H9 (cell line): ENCODE results near the gene SIRT7. TPM values are rescaled to one million over a fixed set of nuclear protein-coding genes. Genes with fewer than 3 reads are reported as not detected.

ENCODE experiments used
- DNase-seq: peaks from one replicate; pipeline ENCODE4 v3.0.0-alpha.2; 2017
- H2AFZ ChIP-seq: one replicate; pipeline ENCODE4 v1.6.1; 2013; ENCODE audit warnings: mild to moderate bottlenecking, low read length, control low read depth, moderate library complexity
- H2AK5ac ChIP-seq: 2 replicates; pipeline ENCODE4 v1.6.1; 2013; ENCODE audit warnings: low read length, control low read depth, mixed read lengths; ENCODE audit not compliant: insufficient read length
- H2BK120ac ChIP-seq: one replicate; pipeline ENCODE4 v1.6.1; 2013; ENCODE audit warnings: low read depth, mild to moderate bottlenecking, low read length, control low read depth, inconsistent platforms; ENCODE audit not compliant: poor library complexity, severe bottlenecking
- H2BK12ac ChIP-seq: 2 replicates; pipeline ENCODE4 v1.6.1; 2013; ENCODE audit warnings: low read length, control low read depth, mixed read lengths, low read depth; ENCODE audit not compliant: insufficient read length
- H2BK15ac ChIP-seq: 2 replicates; pipeline ENCODE4 v1.6.1; 2013; ENCODE audit warnings: low read depth, low read length, control low read depth
- H2BK20ac ChIP-seq: one replicate; pipeline ENCODE4 v1.6.1; 2013; ENCODE audit warnings: low read depth, mild to moderate bottlenecking, low read length, control low read depth, inconsistent platforms; ENCODE audit not compliant: poor library complexity, severe bottlenecking
- H2BK5ac ChIP-seq: 2 replicates; pipeline ENCODE4 v1.6.1; 2013; ENCODE audit warnings: low read length, control low read depth, mixed read lengths; ENCODE audit not compliant: insufficient read length
- H3K14ac ChIP-seq: 2 replicates; pipeline ENCODE4 v1.6.1; 2013; ENCODE audit warnings: low read length, control low read depth; ENCODE audit not compliant: insufficient read depth
- H3K18ac ChIP-seq: 2 replicates; pipeline ENCODE4 v1.6.1; 2013; ENCODE audit warnings: low read depth, mild to moderate bottlenecking, mixed read lengths, low read length, control low read depth; ENCODE audit not compliant: insufficient read length
- H3K23ac ChIP-seq: 2 replicates; pipeline ENCODE4 v1.6.1; 2013; ENCODE audit warnings: low read length, control low read depth, mixed read lengths, low read depth; ENCODE audit not compliant: insufficient read length
- H3K23me2 ChIP-seq: 2 replicates; pipeline ENCODE4 v1.6.1; 2013; ENCODE audit warnings: low read depth, mild to moderate bottlenecking, mixed read lengths, low read length, control low read depth; ENCODE audit not compliant: insufficient read length, poor library complexity, severe bottlenecking
- H3K27ac ChIP-seq: 2 replicates; pipeline ENCODE4 v1.5.1; 2013; ENCODE audit warnings: low read length, control low read depth, mixed read lengths, low read depth; ENCODE audit not compliant: insufficient read length
- H3K27me3 ChIP-seq: 2 replicates; pipeline ENCODE4 v1.6.1; 2013; ENCODE audit warnings: low read length, control low read depth, inconsistent platforms; ENCODE audit not compliant: insufficient read depth
- H3K4ac ChIP-seq: 2 replicates; pipeline ENCODE4 v1.6.1; 2013; ENCODE audit warnings: low read depth, mild to moderate bottlenecking, control low read depth, inconsistent platforms, low read length, moderate library complexity
- H3K4me1 ChIP-seq: 2 replicates; pipeline ENCODE4 v1.6.1; 2013; ENCODE audit warnings: low read length, control low read depth, inconsistent platforms; ENCODE audit not compliant: insufficient read depth
- H3K4me2 ChIP-seq: 2 replicates; pipeline ENCODE4 v1.6.1; 2013; ENCODE audit warnings: low read length, control low read depth, mixed read lengths; ENCODE audit not compliant: insufficient read length, insufficient read depth
- H3K56ac ChIP-seq: 2 replicates; pipeline ENCODE4 v1.6.1; 2013; ENCODE audit warnings: low read depth, mild to moderate bottlenecking, mixed read lengths, low read length, control low read depth; ENCODE audit not compliant: insufficient read length
- H3K79me1 ChIP-seq: 2 replicates; pipeline ENCODE4 v1.6.1; 2013; ENCODE audit warnings: low read depth, mild to moderate bottlenecking, moderate library complexity, low read length, control low read depth, inconsistent platforms; ENCODE audit not compliant: insufficient read depth, poor library complexity, severe bottlenecking
- H3K79me2 ChIP-seq: 2 replicates; pipeline ENCODE4 v1.6.1; 2013; ENCODE audit warnings: low read length, control low read depth, inconsistent platforms; ENCODE audit not compliant: insufficient read depth
- H3K9ac ChIP-seq: 2 replicates; pipeline ENCODE4 v1.6.1; 2013; ENCODE audit warnings: low read length, control low read depth, mixed read lengths; ENCODE audit not compliant: insufficient read length; ENCODE audit errors: extremely low read depth
- H3K9me3 ChIP-seq: one replicate; pipeline ENCODE4 v1.6.1; 2013; ENCODE audit warnings: low read depth, low read length, inconsistent platforms; ENCODE audit not compliant: control insufficient read depth
- H3T11ph ChIP-seq: one replicate; pipeline ENCODE4 v1.6.1; 2013; ENCODE audit warnings: mild to moderate bottlenecking, low read length, control low read depth, inconsistent platforms
- H4K20me1 ChIP-seq: one replicate; pipeline ENCODE4 v1.6.1; 2013; ENCODE audit not compliant: control insufficient read depth, insufficient read length, insufficient read depth
- H4K5ac ChIP-seq: 2 replicates; pipeline ENCODE4 v1.6.1; 2013; ENCODE audit warnings: low read depth, mild to moderate bottlenecking, mixed read lengths, low read length, control low read depth; ENCODE audit not compliant: insufficient read length
- H4K8ac ChIP-seq: replicated peaks from 2 replicates; pipeline ENCODE4 v1.6.1; 2013; ENCODE audit warnings: low read length, control low read depth, mixed read lengths, low read depth; ENCODE audit not compliant: insufficient read length
- H4K91ac ChIP-seq: 2 replicates; pipeline ENCODE4 v1.6.1; 2013; ENCODE audit warnings: low read depth, mild to moderate bottlenecking, moderate library complexity, mixed read lengths, low read length, control low read depth; ENCODE audit not compliant: insufficient read length
- H3K27ac Mint-ChIP-seq, 3 experiments: 2 replicates in 2 of 3; 3 replicates in 1 of 3; pipeline ENCODE4 v1.8.0; 2020 to 2021; ENCODE audit warnings: mixed read lengths in 3 of 3, mild to moderate bottlenecking in 1 of 3, moderate library complexity in 1 of 3
- H3K27me3 Mint-ChIP-seq: 2 replicates; pipeline ENCODE4 v1.8.0; 2021; ENCODE audit warnings: low read depth, mild to moderate bottlenecking, moderate library complexity, mixed read lengths
- H3K36me3 Mint-ChIP-seq, 3 experiments: 2 replicates in 2 of 3; 3 replicates in 1 of 3; pipeline ENCODE4 v1.8.0; 2020 to 2021; ENCODE audit warnings: low read depth in 3 of 3, mixed read lengths in 3 of 3; ENCODE audit not compliant: insufficient read depth in 1 of 3
- H3K4me1 Mint-ChIP-seq, 2 experiments: 2 replicates each; pipeline ENCODE4 v1.8.0; 2020; ENCODE audit warnings: mixed read lengths in 2 of 2
- H3K4me3 Mint-ChIP-seq, 2 experiments: 2 replicates in 1 of 2; 3 replicates in 1 of 2; pipeline ENCODE4 v1.8.0; 2020 to 2021; ENCODE audit warnings: mild to moderate bottlenecking in 2 of 2, mixed read lengths in 2 of 2, moderate library complexity in 1 of 2
- H3K9me3 Mint-ChIP-seq, 2 experiments: 2 replicates in 1 of 2; 3 replicates in 1 of 2; pipeline ENCODE4 v1.8.0; 2020; ENCODE audit warnings: mild to moderate bottlenecking in 2 of 2, mixed read lengths in 2 of 2, moderate library complexity in 1 of 2
- CTCF ChIP-seq: fragments of 200-600 bp; sonication (generic); conservative IDR thresholded peaks from 3 replicates; pipeline ENCODE4 v1.8.0; 2021; ENCODE audit warnings: antibody characterized with exemption, mild to moderate bottlenecking
- WGBS: extraction: QIAGEN DNeasy Blood & Tissue Kit; methylation state at CpG from one replicate; pipeline ENCODE4 v1.1.7; 2013; ENCODE audit warnings: missing lambda C conversion rate, low lambda C conversion rate, mixed read lengths; ENCODE audit not compliant: insufficient read length; ENCODE audit errors: extremely low coverage; 5-methylcytosine and 5-hydroxymethylcytosine counted together
- total RNA-seq: library from RNA; stranded (reverse); gene quantifications from 2 replicates; pipeline ENCODE4 v1.2.1, GENCODE V29; 2021

SIRT7 gene
- total RNA-seq, 1 experiment from 2014 or later, result 29.7 TPM

GRCh38 chr17:81902653-81903414 lies 15.1 kb downstream of the SIRT7 start:
- Histone ChIP-seq H3K4ac (no peak overlapping the region), H3K4me2 (peak overlapping the region; percentile 31), H3K79me2 (no peaks in the 10 kb centered on the region), H2BK5ac (no peak overlapping the region), H3K27me3 (no peaks in the 10 kb centered on the region; the same call in 1 of the 2 replicates), H2BK12ac (no peak overlapping the region), H2BK15ac (no peak overlapping the region), H3K56ac (no peak overlapping the region), H3K9me3 (no peaks in the 10 kb centered on the region), H4K8ac (no peak overlapping the region), H4K5ac (no peak overlapping the region), H3K18ac (no peak overlapping the region), H2BK20ac (no peak overlapping the region), H2AK5ac (no peak overlapping the region), H3K9ac (no peak overlapping the region), H3K23me2 (peaks cover 11% of the 10 kb centered on the region), H3K79me1 (no peaks in the 10 kb centered on the region), H4K91ac (no peak overlapping the region), H4K20me1 (no peaks in the 10 kb centered on the region), H2BK120ac (no peak overlapping the region), H3K23ac (no peak overlapping the region), H2AFZ (no peak overlapping the region), H3K4me1 (no peaks in the 10 kb centered on the region), H3K14ac (peak overlapping the region; percentile 51; the same call in 1 of the 2 replicates), H3K27ac (no peak overlapping the region), H3T11ph (no peak overlapping the region)
- H3K4me3 Mint-ChIP-seq, result peak overlapping the region; percentile 27 to 60; a peak in 2 of 5 replicates
- TF ChIP-seq CTCF, result no peak
- no peaks in the 10 kb centered on the region for H3K9me3 Mint-ChIP-seq
- DNase-seq, result peak; percentile 72
- no peak overlapping the region for H3K27ac Mint-ChIP-seq
- no CpG with 5 or more reads among the region's 47 CpGs for WGBS
- peaks cover 6 to 27% (median 16%) of the 10 kb centered on the region in 3 experiments; a peak in 6 of 7 replicates for H3K36me3 Mint-ChIP-seq
- H3K27me3 Mint-ChIP-seq, result peaks cover 11% of the 10 kb centered on the region
- H3K4me1 Mint-ChIP-seq, result peaks cover 0 to 3% of the 10 kb centered on the region in 2 experiments; a peak in 2 of 4 replicates
